GM19455 (cell line): Measurements from ENCODE around the gene ZNF556.

ENCODE experiments used
- ATAC-seq: cut with Tn5 transposase; IDR thresholded peaks from one replicate; pipeline ENCODE4 v1.9.1; 2021; ENCODE audit not compliant: unreplicated experiment

Gene ZNF556

DNA sequence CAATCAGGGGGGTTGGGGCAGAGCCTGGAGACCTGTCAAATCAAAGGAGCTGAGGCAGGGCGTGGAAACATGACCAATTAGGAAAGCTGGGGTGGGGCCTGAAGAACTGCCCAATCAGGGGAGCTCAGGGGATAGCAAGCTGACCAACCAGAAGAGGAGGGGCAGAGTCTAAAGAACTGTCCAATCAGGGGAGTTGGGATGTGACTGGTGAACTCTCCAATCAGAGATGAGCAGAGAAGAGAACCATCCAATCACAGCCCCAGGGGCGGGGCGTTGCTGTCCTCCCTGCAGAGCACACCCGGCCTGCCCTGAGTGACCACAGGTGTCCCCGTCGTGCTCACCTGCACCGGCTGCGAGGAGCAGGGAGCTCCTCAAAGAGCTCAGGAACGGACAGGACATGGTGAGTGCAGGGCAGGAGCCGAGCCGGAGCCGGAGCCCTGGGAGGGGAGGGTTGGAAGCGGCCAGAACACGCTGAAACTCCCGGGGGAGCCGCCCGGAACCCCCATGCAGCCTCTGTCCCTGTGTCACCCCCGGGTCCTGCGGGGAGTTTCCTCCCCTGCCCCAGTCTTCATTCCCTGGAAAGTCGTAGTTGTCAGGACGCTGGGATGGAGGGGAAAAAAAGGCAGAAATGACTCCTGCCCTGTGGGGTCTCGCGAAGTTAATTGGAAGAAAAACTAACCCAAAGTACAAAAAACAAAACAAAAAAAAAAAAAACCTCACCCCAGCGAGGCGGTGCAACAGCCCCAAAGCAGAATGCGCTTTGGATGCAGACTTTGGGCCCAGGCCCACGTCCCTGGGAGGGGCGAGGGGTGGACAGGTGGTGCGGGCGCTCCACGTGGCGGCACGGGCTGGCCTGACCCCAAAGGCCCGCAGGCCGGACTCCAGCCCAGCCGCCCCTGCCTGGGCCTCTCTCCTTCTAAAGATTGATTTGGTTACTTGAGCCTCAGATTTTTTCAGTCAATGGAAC, at the start of gene ZNF556:
Gene ZNF556 (plus strand): TSS at position 311 of the 967 bp plus-strand sequence. CDS start 87 bp downstream, at position 398.
- ATAC-seq, result no peak

DNA sequence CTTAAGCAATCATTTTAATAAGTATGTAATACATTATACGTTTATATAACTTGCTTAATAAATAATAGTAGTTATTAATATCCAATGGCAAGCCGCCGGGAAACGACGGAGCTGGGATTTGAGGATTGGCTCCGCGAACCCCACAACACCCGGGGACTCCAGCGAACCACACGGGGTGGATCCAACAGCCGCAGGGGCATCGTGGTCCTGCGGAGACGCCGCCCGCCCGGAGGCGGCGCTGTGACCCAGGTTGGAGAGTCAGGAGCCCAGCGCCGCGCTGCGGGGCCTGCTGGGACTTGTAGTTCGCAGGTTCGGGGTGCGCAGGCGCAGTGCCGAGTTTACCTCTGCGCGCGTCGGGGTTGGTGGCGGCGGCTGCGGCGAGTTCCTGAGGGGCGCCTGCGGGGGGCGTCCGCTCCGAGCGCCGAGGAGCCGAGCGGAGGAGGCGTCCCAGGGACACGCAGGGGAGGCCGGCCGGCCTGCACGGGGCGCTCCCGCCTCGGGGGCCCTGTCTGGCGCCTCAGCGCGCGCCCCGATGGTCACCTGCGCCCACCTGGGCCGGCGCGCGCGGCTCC, 47.5 kb upstream of the ZNF556 start, which contains the start of gene ZNF554:
Gene ZNF554 (plus strand): TSS at position 329 of the 572 bp plus-strand sequence. CDS start 204 bp downstream, at position 533.
- ATAC-seq, result peak; percentile 81

DNA sequence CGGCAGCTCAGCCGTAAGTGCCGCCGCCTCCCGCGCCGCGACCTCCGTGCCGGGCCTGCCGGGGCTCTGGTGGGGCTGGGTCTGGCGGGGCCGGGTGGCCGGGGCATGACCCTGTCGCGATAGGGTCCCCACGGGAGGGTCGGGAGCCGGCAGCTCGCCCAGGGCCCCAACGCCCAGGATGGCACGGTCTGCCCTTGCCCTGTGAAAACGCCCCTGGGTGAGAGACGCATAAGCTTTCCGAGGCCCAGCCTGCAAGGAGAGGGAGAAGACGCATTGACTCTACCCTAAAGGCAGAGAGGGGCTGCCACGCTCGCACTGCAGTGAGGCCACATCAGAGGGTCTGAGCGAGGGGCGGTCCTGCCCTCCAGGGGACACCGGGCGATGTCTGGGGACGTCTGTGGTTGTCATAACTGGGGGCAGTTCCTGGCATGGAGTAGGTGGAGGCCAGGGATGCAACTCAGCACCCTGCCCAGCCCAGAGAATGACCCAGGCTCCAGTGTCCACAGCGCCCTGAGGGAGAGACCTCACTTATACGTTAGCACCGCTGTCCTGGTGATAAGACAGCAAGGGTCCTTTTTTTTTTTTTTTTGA, 46.9 kb upstream of the ZNF556 start:
- ATAC-seq, result no peak

DNA sequence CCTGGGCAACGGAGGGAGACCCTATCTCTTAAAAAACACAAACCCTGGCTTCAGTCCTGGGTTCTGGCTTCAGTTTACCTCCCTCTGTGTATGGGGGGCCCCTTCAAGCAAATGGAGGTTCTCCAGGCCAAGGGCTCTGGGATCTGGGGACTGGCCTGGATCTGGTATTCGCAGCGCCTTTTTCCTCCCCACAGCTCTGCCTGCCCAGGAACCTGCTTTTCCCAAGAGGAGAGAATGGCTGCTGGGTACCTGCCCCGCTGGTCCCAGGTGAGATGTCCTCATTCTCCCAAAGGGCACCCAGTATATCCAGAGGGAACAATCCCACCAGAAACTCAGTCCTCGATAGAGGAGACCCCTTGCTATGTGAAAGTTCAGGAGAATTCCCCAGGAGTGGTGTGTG, 44.3 kb upstream of the ZNF556 start:
- no peak for ATAC-seq

GRCh38 chr19:2823646-2824045, 43.5 kb upstream of the ZNF556 start:
- ATAC-seq, result no peak

DNA sequence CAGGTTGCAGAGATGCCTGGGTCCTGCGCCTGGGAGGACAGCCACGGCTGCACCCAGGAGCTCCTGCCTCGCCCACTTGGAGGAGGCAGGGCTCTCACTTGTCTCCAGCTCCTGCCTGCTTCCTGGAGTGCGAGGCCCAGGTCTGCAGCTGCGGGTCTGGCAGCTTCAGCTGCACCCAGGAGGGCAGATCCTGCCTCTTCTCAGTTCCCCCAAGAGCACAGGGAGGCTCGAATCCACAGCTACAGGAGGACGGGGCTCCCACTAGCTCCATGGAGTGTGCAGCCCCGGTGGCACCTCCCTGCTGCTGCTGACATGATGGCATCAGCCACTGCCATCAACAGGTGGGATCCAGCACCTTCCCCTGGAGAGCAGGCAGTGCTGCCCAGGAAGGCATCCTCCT, 43.0 kb upstream of the ZNF556 start:
- no peak for ATAC-seq

- ATAC-seq, result no peak
Measured at GRCh38 chr19:2827022-2827421, 40.1 kb upstream of the ZNF556 start.

DNA sequence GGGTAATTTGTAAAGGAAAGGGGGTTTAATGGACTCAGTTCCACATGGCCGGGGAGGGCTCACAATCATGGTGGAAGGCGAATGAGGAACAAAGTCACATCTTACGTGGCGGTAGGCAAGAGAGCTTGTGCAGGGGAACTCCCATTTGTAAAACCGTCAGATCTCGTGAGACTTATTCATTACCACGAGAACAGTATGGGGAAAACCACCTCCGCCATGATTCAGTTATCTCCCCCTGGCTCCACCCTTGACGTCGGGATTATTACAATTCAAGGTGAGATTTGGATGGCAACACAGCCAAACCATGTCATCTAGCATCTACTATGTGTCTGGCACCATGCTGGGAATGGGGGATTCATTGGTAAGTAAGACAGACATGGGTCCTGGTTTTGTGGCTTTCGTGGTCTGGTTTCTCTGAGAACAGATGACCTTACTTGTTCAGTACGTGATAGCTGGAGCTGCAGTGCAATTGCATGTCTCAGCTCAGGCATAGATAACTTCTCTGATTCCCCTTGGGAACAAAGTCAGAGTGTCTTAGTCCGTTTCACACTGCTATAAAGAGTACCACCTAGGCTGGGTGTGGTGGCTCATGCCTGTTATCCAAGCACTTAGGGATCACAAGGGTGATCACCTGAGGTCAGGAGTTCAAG, 39.2 kb upstream of the ZNF556 start:
- ATAC-seq, result no peak

- no peak for ATAC-seq
Measured at GRCh38 chr19:2834294-2834871, 32.8 kb upstream of the ZNF556 start.

GRCh38 chr19:2837430-2837829, 29.7 kb upstream of the ZNF556 start:
- no peak for ATAC-seq

GRCh38 chr19:2840794-2841791, 26.0 kb upstream of the ZNF556 start, which contains the start of gene ZNF555:
Gene ZNF555 (plus strand): TSS chr19:2841475. CDS start chr19:2841573, 98 bp downstream.
- peak; percentile 86 for ATAC-seq

- ATAC-seq, result peak; percentile 13
Measured at GRCh38 chr19:2841855-2842574, 25.1 kb upstream of the ZNF556 start.

DNA sequence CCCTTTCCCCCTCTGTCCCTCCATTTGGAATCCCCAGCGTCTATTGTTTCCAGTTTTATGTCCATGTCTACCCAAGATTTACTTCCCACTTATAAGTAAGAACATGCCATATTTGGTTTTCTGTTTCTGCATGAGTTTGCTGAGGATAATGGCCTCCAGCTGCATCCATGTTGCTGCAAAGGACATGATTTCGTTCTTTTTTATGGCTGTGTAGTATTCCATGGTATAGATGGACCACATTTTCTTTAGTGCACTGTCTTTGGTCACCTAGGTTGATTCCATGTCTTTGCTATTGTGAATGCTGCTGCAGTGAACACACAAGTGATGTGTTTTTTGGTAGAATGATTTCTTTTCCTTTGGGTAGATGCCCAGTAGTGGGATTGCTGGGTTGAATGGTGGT, 22.0 kb upstream of the ZNF556 start:
- ATAC-seq, result no peak

GRCh38 chr19:2846180-2846894, 20.8 kb upstream of the ZNF556 start:
- no peak for ATAC-seq

GRCh38 chr19:2847507-2847906, 19.6 kb upstream of the ZNF556 start:
- no peak for ATAC-seq

GRCh38 chr19:2848616-2849015, 18.5 kb upstream of the ZNF556 start:
- no peak for ATAC-seq

- ATAC-seq, result no peak
Measured at GRCh38 chr19:2850256-2850925, 16.7 kb upstream of the ZNF556 start.

GRCh38 chr19:2852598-2852997, 14.5 kb upstream of the ZNF556 start:
- no peak for ATAC-seq
